KMS-11 (cell line): Measurements from ENCODE around the gene PTH1R.

Source experiments
- H2AFZ ChIP-seq: fragments of 200-600 bp; sonication (generic); 2 replicates; pipeline ENCODE4 v1.6.1; 2016; ENCODE audit warnings: antibody characterized with exemption, mixed run types, low read depth
- H3K27ac ChIP-seq: fragments of 200-600 bp; sonication (generic); 2 replicates; pipeline ENCODE4 v1.6.1; 2016; ENCODE audit warnings: mild to moderate bottlenecking, mixed run types
- H3K27me3 ChIP-seq: fragments of 200-600 bp; sonication (generic); 2 replicates; pipeline ENCODE4 v1.6.1; 2017; ENCODE audit warnings: mild to moderate bottlenecking, low read depth, mixed run types, moderate library complexity; ENCODE audit not compliant: insufficient read depth
- H3K36me3 ChIP-seq: fragments of 200-600 bp; sonication (generic); 2 replicates; pipeline ENCODE4 v1.6.1; 2017; ENCODE audit warnings: mild to moderate bottlenecking, mixed run types; ENCODE audit not compliant: insufficient read depth
- H3K4me1 ChIP-seq: fragments of 200-600 bp; sonication (generic); 2 replicates; pipeline ENCODE4 v1.6.1; 2016; ENCODE audit warnings: mild to moderate bottlenecking, low read depth, mixed run types; ENCODE audit not compliant: poor library complexity, severe bottlenecking
- H3K4me2 ChIP-seq: fragments of 200-600 bp; sonication (generic); 2 replicates; pipeline ENCODE4 v1.7.0; 2016; ENCODE audit warnings: mild to moderate bottlenecking, mixed run types
- H3K4me3 ChIP-seq: fragments of 200-600 bp; sonication (generic); IDR thresholded peaks from 2 replicates; pipeline ENCODE4 v1.6.1; 2017; ENCODE audit warnings: low read depth, low read length, mixed read lengths; ENCODE audit not compliant: insufficient read depth
- H3K79me2 ChIP-seq: fragments of 200-600 bp; sonication (generic); 2 replicates; pipeline ENCODE4 v1.6.1; 2016; ENCODE audit warnings: low read depth, mixed run types; ENCODE audit not compliant: insufficient read depth
- H3K9ac ChIP-seq: fragments of 200-600 bp; sonication (generic); 2 replicates; pipeline ENCODE4 v1.6.1; 2016; ENCODE audit warnings: mild to moderate bottlenecking, mixed run types
- H4K20me1 ChIP-seq: fragments of 200-600 bp; sonication (generic); 2 replicates; pipeline ENCODE4 v1.6.1; 2016; ENCODE audit warnings: mild to moderate bottlenecking, mixed run types; ENCODE audit not compliant: insufficient read depth
- CTCF ChIP-seq: fragments of 200-600 bp; sonication (generic); conservative IDR thresholded peaks from 2 replicates; pipeline ENCODE4 v1.6.1; 2017; ENCODE audit warnings: low read depth, mild to moderate bottlenecking, antibody characterized with exemption, low read length, moderate library complexity, mixed read lengths

The PTH1R gene

GRCh38 chr3:46932455-46933225, 55.1 kb downstream of the PTH1R start:
- H3K27me3 ChIP-seq: no peaks in the 10 kb centered on the region
- no peak overlapping the region for H2AFZ ChIP-seq
- no peak overlapping the region for H3K4me2 ChIP-seq
- peaks cover 6% of the 10 kb centered on the region; the same call in 1 of the 2 replicates for H3K79me2 ChIP-seq
- no peaks in the 10 kb centered on the region for H4K20me1 ChIP-seq
- no peak for TF ChIP-seq CTCF
- H3K4me1 ChIP-seq: peaks cover 36% of the 10 kb centered on the region
- no peak overlapping the region for H3K4me3 ChIP-seq
- H3K9ac ChIP-seq: no peak overlapping the region
- no peak overlapping the region for H3K27ac ChIP-seq
- H3K36me3 ChIP-seq: no peaks in the 10 kb centered on the region

GRCh38 chr3:46933261-46933660, 55.7 kb downstream of the PTH1R start:
- H3K27ac ChIP-seq: no peak overlapping the region
- H3K27me3 ChIP-seq: no peaks in the 10 kb centered on the region
- no peak overlapping the region for H3K4me3 ChIP-seq
- TF ChIP-seq CTCF: no peak
- peaks cover 29% of the 10 kb centered on the region for H3K4me1 ChIP-seq
- no peak overlapping the region for H3K4me2 ChIP-seq
- H2AFZ ChIP-seq: no peak overlapping the region
- H3K36me3 ChIP-seq: no peaks in the 10 kb centered on the region
- H3K79me2 ChIP-seq: peaks cover 6% of the 10 kb centered on the region; the same call in 1 of the 2 replicates
- H4K20me1 ChIP-seq: no peaks in the 10 kb centered on the region
- H3K9ac ChIP-seq: no peak overlapping the region

- Histone ChIP-seq H3K36me3 (no peaks in the 10 kb centered on the region), H3K27ac (no peak overlapping the region), H2AFZ (no peak overlapping the region), H4K20me1 (no peaks in the 10 kb centered on the region), H3K4me3 (no peak overlapping the region), H3K79me2 (peaks cover 6% of the 10 kb centered on the region; the same call in 1 of the 2 replicates), H3K9ac (no peak overlapping the region), H3K4me2 (no peak overlapping the region), H3K27me3 (no peaks in the 10 kb centered on the region), H3K4me1 (peaks cover 21% of the 10 kb centered on the region)
- TF ChIP-seq CTCF: no peak
Measured at GRCh38 chr3:46934072-46934471, 56.6 kb downstream of the PTH1R start.

GRCh38 chr3:46934498-46935167, 57.1 kb downstream of the PTH1R start:
- Histone ChIP-seq H3K9ac (no peak overlapping the region), H3K36me3 (no peaks in the 10 kb centered on the region), H3K4me2 (no peak overlapping the region), H4K20me1 (no peaks in the 10 kb centered on the region), H3K27ac (no peak overlapping the region), H3K79me2 (peaks cover 6% of the 10 kb centered on the region; the same call in 1 of the 2 replicates), H3K27me3 (no peaks in the 10 kb centered on the region), H3K4me1 (peaks cover 20% of the 10 kb centered on the region), H2AFZ (no peak overlapping the region), H3K4me3 (no peak overlapping the region)
- no peak for TF ChIP-seq CTCF
